Measurements from ENCODE around the gene AP3D1. TPM values are rescaled to one million over a fixed set of nuclear protein-coding genes. Genes with fewer than 3 reads are reported as not detected.
"Not testable (repeated sequence)": the region's sequence is repeated elsewhere in the genome, so short reads cannot be mapped to it uniquely, and the experiment has no call there.

AP3D1 gene
- total RNA-seq, 1 experiment from 2014 or later, result 93.3 TPM

- DNase-seq (ENCODE audit: low read depth), result no peak
Measured at GRCh38 chr19:2111425-2111824, 39.9 kb downstream of the AP3D1 start.

- DNase-seq (ENCODE audit: low read depth), result no peak
Measured at GRCh38 chr19:2110822-2111221, 40.5 kb downstream of the AP3D1 start.

- no peak for DNase-seq (ENCODE audit: low read depth)
Measured at GRCh38 chr19:2109046-2109864, 42.1 kb downstream of the AP3D1 start.

GRCh38 chr19:2108251-2109016, 42.9 kb downstream of the AP3D1 start:
- DNase-seq (ENCODE audit: low read depth), result no peak

DNA sequence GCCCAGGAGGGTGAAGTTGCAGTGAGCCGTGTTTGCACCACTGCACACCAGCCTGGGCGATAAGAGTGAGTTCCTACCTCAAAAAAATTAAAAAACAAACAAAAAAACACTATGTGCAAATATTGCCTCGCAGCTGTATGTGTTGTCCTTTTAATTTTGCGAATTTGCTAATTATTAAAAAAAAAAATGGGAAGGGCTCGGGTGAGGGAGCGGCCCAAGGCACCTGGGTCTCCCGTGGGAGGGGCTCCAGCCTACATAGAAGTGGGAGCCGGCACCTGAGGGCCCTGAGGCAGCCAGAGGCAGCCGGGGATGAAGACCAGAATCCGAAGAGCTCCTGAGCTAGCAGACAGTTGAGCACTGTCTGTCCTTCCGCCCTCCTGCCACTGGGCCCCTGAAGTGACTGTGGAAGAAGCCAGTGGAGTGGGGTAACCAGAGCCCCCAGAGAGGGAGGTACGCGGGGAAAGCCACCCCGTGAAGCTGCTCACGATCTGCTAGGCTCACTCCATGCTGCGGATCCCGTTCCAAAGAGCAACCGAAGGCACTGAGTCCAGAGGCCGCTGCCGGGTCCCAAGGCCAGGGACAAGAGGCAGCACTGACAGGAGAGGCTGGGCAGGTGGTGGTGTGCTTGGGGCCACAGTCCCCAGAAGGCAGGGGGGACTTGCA, 48.2 kb downstream of the AP3D1 start:
- DNase-seq (ENCODE audit: low read depth), result no peak

DNA sequence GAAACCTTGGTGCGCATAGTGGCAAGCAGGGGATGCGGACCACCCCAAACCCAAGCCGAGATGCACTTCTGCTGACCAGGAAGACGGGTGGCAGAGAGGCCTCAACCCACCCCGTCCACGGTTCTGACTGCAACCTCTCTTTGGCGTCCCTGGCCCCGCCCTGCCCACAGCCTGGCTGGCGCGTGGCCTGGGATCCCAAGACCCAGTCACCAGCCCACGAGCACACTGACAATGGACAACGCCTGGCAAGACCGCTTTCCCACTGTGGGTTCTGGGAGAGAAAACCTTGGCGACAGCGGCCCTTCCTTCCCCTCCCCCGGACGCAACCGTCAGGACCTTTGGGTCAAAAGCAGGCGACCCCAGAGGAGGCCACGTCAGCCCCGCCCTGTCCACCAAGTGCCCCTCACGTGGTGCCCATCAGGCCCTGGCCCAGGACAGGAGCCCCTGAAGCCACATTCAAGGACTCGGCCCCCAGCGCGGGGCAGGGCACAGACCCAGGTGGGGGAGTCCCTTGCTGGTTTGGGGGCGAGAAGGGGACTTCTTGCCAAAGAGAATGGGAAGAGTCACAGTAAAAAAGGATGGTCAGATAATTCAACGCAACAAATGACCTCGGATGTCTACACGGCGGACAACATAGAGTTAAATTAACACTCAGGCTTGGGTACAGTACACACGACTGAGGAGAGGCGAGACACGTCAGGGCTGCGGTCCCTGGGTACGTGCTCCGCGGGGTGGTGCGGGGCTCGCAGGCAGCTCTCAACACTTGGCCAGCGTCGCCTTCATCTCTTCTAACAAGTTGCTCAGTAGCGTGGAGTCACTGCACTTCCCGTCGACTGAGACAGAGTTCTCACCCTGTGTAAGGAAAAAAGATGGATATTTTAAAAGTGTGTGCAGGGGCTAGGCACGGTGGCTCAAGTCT, 49.7 kb downstream of the AP3D1 start:
- DNase-seq (ENCODE audit: low read depth), result no peak

DNA sequence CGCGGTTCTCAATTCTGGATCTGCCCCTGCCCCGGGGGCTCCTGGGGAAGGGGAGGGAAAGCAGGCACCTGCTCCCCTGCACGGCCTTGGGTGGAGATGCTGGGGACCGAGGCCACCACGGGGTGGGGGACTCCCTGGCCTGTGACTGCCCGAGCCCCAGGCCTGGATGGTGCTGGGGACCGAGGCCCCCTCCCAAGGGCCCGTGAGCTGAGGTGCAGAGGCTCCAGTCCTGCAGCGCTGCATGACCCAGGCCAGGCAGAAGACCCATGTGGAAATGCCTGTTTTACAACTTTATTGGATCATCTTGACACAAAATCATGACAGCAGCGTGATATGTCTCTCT, 50.7 kb downstream of the AP3D1 start:
- DNase-seq (ENCODE audit: low read depth), result no peak

DNA sequence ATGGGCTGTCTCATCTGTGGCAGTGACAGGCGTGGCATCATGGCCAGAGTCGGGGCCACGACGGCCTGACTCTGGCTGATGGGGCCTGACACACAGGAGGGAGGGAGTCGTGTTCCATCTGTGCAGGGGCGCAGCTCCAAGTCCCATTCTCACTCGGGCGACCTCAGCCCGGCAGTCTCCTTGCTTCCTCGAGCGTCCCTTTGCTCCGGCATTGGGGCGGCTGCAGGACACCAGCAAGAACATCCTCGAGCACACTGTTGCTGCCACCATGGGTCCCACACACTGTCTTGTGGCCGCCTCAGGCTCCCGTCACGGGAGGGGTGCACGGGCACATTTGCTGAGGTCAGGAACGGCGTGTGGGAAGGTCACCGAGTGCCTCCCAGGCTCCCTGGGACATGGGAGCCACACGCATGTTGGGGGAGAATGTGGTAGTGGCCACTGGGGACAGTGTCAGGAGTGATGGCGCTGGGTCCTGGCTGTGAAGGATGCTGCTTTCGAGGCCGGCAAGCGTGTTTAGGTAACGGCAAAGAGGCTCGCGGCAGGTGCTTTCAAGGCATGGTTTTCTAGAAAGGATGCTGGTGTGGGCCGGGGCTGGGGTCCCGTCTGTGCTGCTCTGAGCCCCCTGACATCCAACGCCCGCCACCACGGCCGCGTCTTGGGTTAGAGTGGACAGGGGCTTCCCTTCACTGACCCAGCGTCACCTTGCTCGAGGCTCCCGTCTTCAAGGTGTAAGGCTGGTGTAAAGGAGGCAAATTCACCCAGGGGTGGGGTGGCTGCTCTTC, 51.2 kb downstream of the AP3D1 start:
- DNase-seq (ENCODE audit: low read depth), result no peak

GRCh38 chr19:2099054-2099501, 52.3 kb downstream of the AP3D1 start:
- no peak for DNase-seq (ENCODE audit: low read depth)

GRCh38 chr19:2097886-2098327, 53.5 kb downstream of the AP3D1 start:
- no peak for DNase-seq (ENCODE audit: low read depth)

- no peak for DNase-seq (ENCODE audit: low read depth)
Measured at GRCh38 chr19:2097203-2097885, 54.0 kb downstream of the AP3D1 start.

DNA sequence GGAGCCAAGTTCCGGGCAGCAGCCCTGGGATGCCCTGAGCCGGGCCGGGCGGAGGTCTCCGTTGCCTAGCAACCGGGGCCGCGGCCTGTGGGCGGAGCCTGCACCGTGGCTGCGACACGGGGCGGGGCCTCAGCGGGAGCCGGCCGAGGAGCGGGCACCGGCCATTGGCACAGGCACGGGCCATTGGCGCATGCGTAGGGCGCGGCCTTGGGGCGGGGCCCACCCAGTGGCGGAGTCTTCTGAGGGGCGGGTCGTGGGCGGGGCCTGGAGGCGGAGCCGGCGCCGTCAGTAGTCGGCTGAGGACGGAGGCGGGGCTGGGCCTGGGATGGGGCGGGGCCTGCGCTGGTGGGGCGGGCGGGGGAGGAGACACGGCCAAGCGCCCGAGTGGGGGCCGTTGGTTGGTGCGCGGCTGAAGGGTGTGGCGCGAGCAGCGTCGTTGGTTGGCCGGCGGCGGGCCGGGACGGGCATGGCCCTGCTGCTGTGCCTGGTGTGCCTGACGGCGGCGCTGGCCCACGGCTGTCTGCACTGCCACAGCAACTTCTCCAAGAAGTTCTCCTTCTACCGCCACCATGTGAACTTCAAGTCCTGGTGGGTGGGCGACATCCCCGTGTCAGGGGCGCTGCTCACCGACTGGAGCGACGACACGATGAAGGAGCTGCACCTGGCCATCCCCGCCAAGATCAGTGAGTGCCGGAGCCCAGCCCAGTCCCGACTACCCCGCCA, 54.7 kb downstream of the AP3D1 start, which contains the start of gene IZUMO4:
TSS of gene IZUMO4 (plus strand) at position 436 of the 723 bp plus-strand sequence. CDS start at position 467, 31 bp downstream.
- DNase-seq (ENCODE audit: low read depth), result peak; percentile 99

- peak; percentile 94 for DNase-seq (ENCODE audit: low read depth)
Measured at GRCh38 chr19:2096034-2096479, 55.3 kb downstream of the AP3D1 start, which contains the start of gene MOB3A. TSS of gene MOB3A (minus strand) at chr19:2096326. CDS start at chr19:2078560, 17,766 bp downstream.

GRCh38 chr19:2091926-2092525, 59.3 kb downstream of the AP3D1 start:
- DNase-seq (ENCODE audit: low read depth), result not testable (repeated sequence)

DNA sequence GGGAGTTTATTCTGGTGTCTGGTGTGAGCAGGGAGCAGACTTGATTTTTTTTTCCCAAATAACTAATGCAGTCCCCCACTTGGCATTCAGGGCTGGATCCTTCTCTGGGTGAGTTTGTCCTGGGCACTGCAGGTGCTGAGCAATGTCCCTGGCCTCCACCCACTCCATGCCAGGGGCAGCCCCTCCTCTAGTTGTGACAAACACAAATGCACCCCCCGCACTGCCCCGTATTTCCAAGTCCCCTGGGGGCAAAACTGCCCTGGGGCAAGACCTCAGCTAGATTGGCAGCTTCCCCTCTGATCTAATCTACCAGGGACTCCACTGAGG, 61.7 kb downstream of the AP3D1 start:
- DNase-seq (ENCODE audit: low read depth), result no peak

DNA sequence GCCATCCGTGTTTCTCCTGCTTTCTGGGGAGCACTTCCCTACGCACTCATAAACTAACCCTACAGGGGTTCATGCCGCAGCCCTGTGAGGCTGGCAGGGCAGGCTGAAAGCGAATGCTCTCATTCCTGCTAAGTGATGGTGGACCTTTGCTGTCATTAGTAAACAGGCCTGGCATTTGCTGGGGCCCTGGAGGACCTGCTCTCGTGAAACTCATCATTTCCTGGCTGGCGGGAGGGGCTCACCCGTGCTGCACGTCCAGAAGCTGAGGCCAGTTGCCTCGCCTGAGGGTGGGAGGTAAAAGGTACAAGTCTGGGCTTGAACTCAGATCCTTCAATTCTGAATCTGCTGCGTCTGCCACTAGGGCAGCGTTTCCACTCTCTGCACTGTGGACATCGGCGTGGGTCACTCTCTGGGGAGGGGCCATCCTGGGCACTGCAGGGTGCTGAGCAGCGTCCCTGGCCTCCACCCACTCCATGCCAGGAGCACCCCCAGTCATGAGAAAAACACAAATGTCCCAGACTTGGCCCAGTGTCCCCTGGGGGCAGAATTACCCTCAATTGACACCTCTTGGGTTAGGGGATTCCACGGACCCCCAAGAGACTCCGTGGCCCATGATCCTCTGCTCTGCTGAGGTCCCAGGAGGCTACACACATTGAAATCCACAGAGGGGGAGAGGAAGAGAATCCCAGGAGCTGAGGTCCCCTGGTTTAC, 62.2 kb downstream of the AP3D1 start:
- DNase-seq (ENCODE audit: low read depth), result peak; percentile 50

GRCh38 chr19:2087621-2088100, 63.7 kb downstream of the AP3D1 start:
- no peak for DNase-seq (ENCODE audit: low read depth)

Data from Daoy (cell line).